IMR-90 (cell line): ENCODE data around the gene DNAH17. TPM values are rescaled to one million over a fixed set of nuclear protein-coding genes. Genes with fewer than 3 reads are reported as not detected.

ENCODE experiments used
- ATAC-seq: fragments of 200-7000 bp; cut with Tn5 transposase; 2 replicates; pipeline ENCODE4 v1.9.1; 2020; ENCODE audit warnings: low read depth, mild to moderate bottlenecking, moderate library complexity
- BruUV-seq: library from RNA; stranded (reverse); fragments of 400-500 nt; replicated peaks from 2 replicates; lab custom pipeline; 2021; lab: Mats Ljungman, UMichigan
- CTCF ChIA-PET: fragments of 300-600 bp; formaldehyde crosslinking; extraction: SDS; loops from one replicate; lab custom pipeline; 2021; ENCODE audit warnings: antibody characterized with exemption; lab: Yijun Ruan, JAX
- POLR2A ChIA-PET: fragments of 300-600 bp; sonication (Branson Sonifier 250); formaldehyde crosslinking; loops from one replicate; lab custom pipeline; 2022; ENCODE audit warnings: antibody characterized with exemption; ENCODE audit not compliant: unreplicated experiment; lab: Charles Lee
- DNase-seq: peaks from one replicate; pipeline ENCODE4 v3.0.0; 2013
- H2AFZ ChIP-seq: replicated peaks from 2 replicates; pipeline ENCODE3; 2013; ENCODE audit warnings: low read length, mild to moderate bottlenecking; ENCODE audit not compliant: poor library complexity
- H2AK5ac ChIP-seq: 2 replicates; pipeline ENCODE4 v1.6.1; 2013; ENCODE audit warnings: low read depth, low read length, inconsistent platforms
- H2AK9ac ChIP-seq: replicated peaks from 2 replicates; pipeline ENCODE3; 2013; ENCODE audit warnings: mild to moderate bottlenecking, low read depth, low read length, moderate library complexity; ENCODE audit not compliant: poor library complexity
- H2BK120ac ChIP-seq: 2 replicates; pipeline ENCODE4 v1.6.1; 2013; ENCODE audit warnings: low read depth, low read length, inconsistent platforms
- H2BK15ac ChIP-seq: 3 replicates; pipeline ENCODE4 v1.6.1; 2013; ENCODE audit warnings: low read depth, low read length, inconsistent platforms
- H2BK20ac ChIP-seq: 2 replicates; pipeline ENCODE4 v1.6.1; 2013; ENCODE audit warnings: low read depth, mild to moderate bottlenecking, inconsistent platforms, low read length, moderate library complexity
- H2BK5ac ChIP-seq: 2 replicates; pipeline ENCODE4 v1.6.1; 2013; ENCODE audit warnings: mild to moderate bottlenecking, low read depth, low read length, inconsistent platforms; ENCODE audit not compliant: poor library complexity, severe bottlenecking
- H3K14ac ChIP-seq: replicated peaks from 2 replicates; pipeline ENCODE4 v1.6.1; 2013; ENCODE audit warnings: low read depth, low read length, inconsistent platforms
- H3K18ac ChIP-seq: 2 replicates; pipeline ENCODE4 v1.6.1; 2013; ENCODE audit warnings: low read depth, low read length, control low read depth
- H3K23ac ChIP-seq: 2 replicates; pipeline ENCODE4 v1.6.1; 2013; ENCODE audit warnings: low read depth, low read length, inconsistent platforms
- H3K27ac ChIP-seq: 2 replicates; pipeline ENCODE4 v1.5.1; 2013; ENCODE audit warnings: mild to moderate bottlenecking, control low read depth, low read length; ENCODE audit not compliant: insufficient read depth
- H3K27me3 ChIP-seq: 2 replicates; pipeline ENCODE4 v1.6.1; 2013; ENCODE audit warnings: low read length; ENCODE audit not compliant: control insufficient read depth, insufficient read depth
- H3K36me3 ChIP-seq: 2 replicates; pipeline ENCODE4 v1.6.1; 2013; ENCODE audit warnings: low read length, mixed read lengths; ENCODE audit not compliant: control insufficient read depth, insufficient read depth
- H3K4ac ChIP-seq: 2 replicates; pipeline ENCODE4 v1.6.1; 2013; ENCODE audit warnings: low read depth, low read length, inconsistent platforms
- H3K4me1 ChIP-seq: 2 replicates; pipeline ENCODE4 v1.6.1; 2013; ENCODE audit warnings: low read length, mixed read lengths; ENCODE audit not compliant: control insufficient read depth, insufficient read depth
- H3K4me2 ChIP-seq: 2 replicates; pipeline ENCODE4 v1.6.1; 2013; ENCODE audit warnings: low read depth, mild to moderate bottlenecking, control low read depth, low read length, moderate library complexity
- H3K4me3 ChIP-seq: 2 replicates; pipeline ENCODE4 v1.5.1; 2013; ENCODE audit warnings: low read depth, mild to moderate bottlenecking, control low read depth, low read length, moderate library complexity; ENCODE audit not compliant: insufficient read depth
- H3K56ac ChIP-seq: 2 replicates; pipeline ENCODE4 v1.6.1; 2013; ENCODE audit warnings: low read length, inconsistent platforms; ENCODE audit not compliant: insufficient read depth; ENCODE audit errors: extremely low read depth
- H3K79me1 ChIP-seq, 2 experiments: 2 replicates each; pipeline ENCODE4 v1.6.1; 2013; ENCODE audit warnings: low read length in 2 of 2, inconsistent platforms in 1 of 2, low read depth in 1 of 2
- H3K9ac ChIP-seq: 2 replicates; pipeline ENCODE4 v1.6.1; 2013; ENCODE audit warnings: low read depth, low read length, control low read depth
- H3K9me1 ChIP-seq: 2 replicates; pipeline ENCODE4 v1.6.1; 2013; ENCODE audit warnings: low read length, inconsistent platforms; ENCODE audit not compliant: insufficient read depth
- H3K9me3 ChIP-seq: 2 replicates; pipeline ENCODE4 v1.6.1; 2013; ENCODE audit warnings: low read length; ENCODE audit not compliant: control insufficient read depth, insufficient read depth
- H4K20me1 ChIP-seq: 2 replicates; pipeline ENCODE4 v1.6.1; 2013; ENCODE audit warnings: low read length, inconsistent platforms; ENCODE audit not compliant: insufficient read depth
- H4K5ac ChIP-seq: 2 replicates; pipeline ENCODE4 v1.6.1; 2013; ENCODE audit warnings: mild to moderate bottlenecking, low read depth, low read length, control low read depth
- H4K8ac ChIP-seq, 2 experiments: 2 replicates each; pipeline ENCODE4 v1.6.1; 2013; ENCODE audit warnings: low read depth in 2 of 2, low read length in 2 of 2, control low read depth in 1 of 2, inconsistent platforms in 1 of 2
- H4K91ac ChIP-seq: 2 replicates; pipeline ENCODE4 v1.6.1; 2013; ENCODE audit warnings: low read depth, low read length, inconsistent platforms; ENCODE audit not compliant: insufficient read depth
- BHLHE40 ChIP-seq: fragments of 150-350 bp; IDR thresholded peaks from 2 replicates; pipeline ENCODE4 v1.6.1; 2016; ENCODE audit warnings: mild to moderate bottlenecking, low read depth, low read length
- CHD1 ChIP-seq: IDR thresholded peaks from 2 replicates; pipeline ENCODE4 v1.6.1; 2012; ENCODE audit warnings: low read depth, low read length, improper control_type of control experiment
- FOS ChIP-seq: fragments of 150-350 bp; IDR thresholded peaks from 2 replicates; pipeline ENCODE4 v1.6.1; 2016; ENCODE audit warnings: low read depth, low read length
- MAFK ChIP-seq: IDR thresholded peaks from 2 replicates; pipeline ENCODE4 v1.6.1; 2012; ENCODE audit warnings: low read depth, low read length, improper control_type of control experiment
- MAZ ChIP-seq: IDR thresholded peaks from 2 replicates; pipeline ENCODE4 v1.6.1; 2012; ENCODE audit warnings: low read depth, mild to moderate bottlenecking, low read length, improper control_type of control experiment, moderate library complexity, borderline replicate concordance
- POLR2A ChIP-seq: IDR thresholded peaks from 2 replicates; pipeline ENCODE4 v1.6.1; 2012; ENCODE audit warnings: mild to moderate bottlenecking, low read depth, low read length
- RAD21 ChIP-seq: IDR thresholded peaks from 2 replicates; pipeline ENCODE4 v1.6.1; 2012; ENCODE audit warnings: low read length, improper control_type of control experiment
- WGBS, 2 experiments: methylation state at CpG; one replicate each; pipeline versions ENCODE4 v1.1.5 to v1.1.7; 2013; ENCODE audit warnings: missing lambda C conversion rate in 2 of 2; ENCODE audit not compliant: insufficient read length in 1 of 2; ENCODE audit errors: extremely low coverage in 2 of 2; 5-methylcytosine and 5-hydroxymethylcytosine counted together
- dilution Hi-C: fragments of 300-500 bp; cut with HindIII; formaldehyde crosslinking; loops from one replicate; pipeline ENCODE4 v1.14.3; 2018; ENCODE audit warnings: low sequenced_read_pairs; ENCODE audit not compliant: unreplicated experiment
- in situ Hi-C: fragments of 300-500 bp; cut with MboI; formaldehyde crosslinking; loops from 3 replicates; pipeline ENCODE4 v1.14.3; 2019; ENCODE audit warnings: low sequenced_read_pairs, inconsistent platforms, mixed read lengths
- intact Hi-C: fragments of 100-400 bp; cut with micrococcal nuclease; formaldehyde crosslinking; loops from 2 replicates; pipeline ENCODE4 v1.10.0; 2022
- polyA plus RNA-seq, 3 experiments: library from polyadenylated mRNA; depleted of rRNA; stranded (reverse); fragments of >200 nt; gene quantifications; 2 replicates each; pipeline ENCODE4 v1.2.3, GENCODE V29; 2012; ENCODE audit warnings: low replicate concordance in 1 of 3
- total RNA-seq: library from RNA; depleted of rRNA; stranded (reverse); fragments of >200 nt; gene quantifications from 2 replicates; pipeline ENCODE4 v1.2.3, GENCODE V29; 2012

The DNAH17 gene
- total and polyA plus RNA-seq, 2 of the 4 experiments (the other 2 are of a cell fraction): not detected

GRCh38 chr17:78544881-78545755 is 32.1 kb downstream of the DNAH17 start (continued):
- TF ChIP-seq FOS: no peak

- CTCF ChIA-PET: no interaction called here
- Histone ChIP-seq H3K4me3 (no peak overlapping the region), H3K4ac (no peak overlapping the region), H3K36me3 (no peaks in the 10 kb centered on the region), H4K20me1 (no peaks in the 10 kb centered on the region), H4K5ac (no peak overlapping the region), H3K9me1 (no peaks in the 10 kb centered on the region), H3K4me1 (no peaks in the 10 kb centered on the region), H3K27me3 (peaks cover 10% of the 10 kb centered on the region), H4K91ac (no peak overlapping the region), H3K4me2 (no peak overlapping the region), H2BK120ac (no peak overlapping the region), H3K9ac (no peak overlapping the region), H2BK15ac (no peak overlapping the region), H3K27ac (no peak overlapping the region), H3K18ac (no peak overlapping the region), H2AFZ (no peak overlapping the region), H3K79me1 (no peaks in the 10 kb centered on the region), H3K9me3 (no peaks in the 10 kb centered on the region), H3K14ac (no peak overlapping the region), H2AK5ac (no peak overlapping the region), H4K8ac (no peak overlapping the region), H2BK5ac (no peak overlapping the region), H2BK20ac (no peak overlapping the region), H3K23ac (no peak overlapping the region), H2AK9ac (no peak overlapping the region), H3K56ac (no peak overlapping the region)
- WGBS, 2 experiments: no CpG with 5 or more reads among the region's 7 CpGs
- intact Hi-C loops: no loop called here
- ATAC-seq: no peak
- no peak for TF ChIP-seq MAZ
- no peak for TF ChIP-seq CHD1
- no peak for TF ChIP-seq RAD21
- TF ChIP-seq POLR2A: no peak
- no peak for TF ChIP-seq MAFK
- no peak for TF ChIP-seq BHLHE40
- BruUV-seq: no TSS peak
- POLR2A ChIA-PET: no interaction called here
- dilution Hi-C loops: no loop called here
- in situ Hi-C loops: no loop called here
- no peak for DNase-seq
Measured at GRCh38 chr17:78541488-78542206, 35.5 kb downstream of the DNAH17 start.
